ENCODE data around the gene SOD1.

Gene SOD1

DNA sequence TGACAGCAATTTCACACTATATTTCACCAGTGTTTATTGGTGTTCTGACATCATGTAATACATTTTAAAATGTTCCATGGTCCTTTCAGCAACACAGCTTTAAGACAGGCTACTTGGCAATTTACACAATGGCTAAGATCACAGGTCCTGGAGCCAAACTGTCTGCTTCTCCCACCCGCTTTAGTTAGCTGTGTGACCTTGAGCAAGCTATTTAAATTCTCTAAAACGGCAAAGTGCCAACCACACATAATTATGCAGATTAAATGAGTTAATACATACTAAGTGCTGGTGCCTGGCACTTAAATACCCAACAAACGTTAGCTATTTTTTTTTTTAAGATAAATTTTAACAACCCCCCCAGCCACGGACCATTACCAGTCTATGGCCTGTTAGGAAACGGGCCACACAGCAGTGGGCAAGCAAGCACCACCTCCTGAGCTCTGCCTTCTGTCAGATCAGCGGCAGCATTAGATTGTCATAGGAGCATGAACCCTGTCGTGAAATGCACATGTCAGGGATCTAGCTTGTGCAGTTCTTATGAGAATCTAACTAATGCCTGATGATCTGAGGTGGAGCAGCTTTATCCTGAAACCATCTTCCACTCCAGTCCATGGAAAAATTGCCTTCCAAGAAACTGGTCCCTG, 26.9 kb downstream of the SOD1 start:
- no peak for DNase-seq

DNA sequence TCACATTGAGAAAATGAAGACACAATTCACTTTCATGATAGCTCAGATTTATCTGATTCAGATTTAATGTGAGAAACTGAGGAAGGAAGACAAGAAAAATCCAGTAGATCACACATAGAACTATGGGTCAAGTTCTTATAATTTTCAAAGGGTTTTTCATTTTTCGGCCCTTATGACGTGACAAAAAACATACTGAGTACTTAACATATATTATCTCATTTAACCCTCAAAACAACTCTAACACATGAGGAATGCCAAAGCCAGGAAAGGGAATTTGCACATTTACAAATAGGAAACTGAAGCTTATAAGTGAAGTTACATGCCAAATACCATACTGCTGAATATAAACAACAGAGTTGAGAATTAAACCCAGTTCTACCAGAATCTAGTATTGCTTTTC, 27.6 kb downstream of the SOD1 start:
- DNase-seq: no peak

DNA sequence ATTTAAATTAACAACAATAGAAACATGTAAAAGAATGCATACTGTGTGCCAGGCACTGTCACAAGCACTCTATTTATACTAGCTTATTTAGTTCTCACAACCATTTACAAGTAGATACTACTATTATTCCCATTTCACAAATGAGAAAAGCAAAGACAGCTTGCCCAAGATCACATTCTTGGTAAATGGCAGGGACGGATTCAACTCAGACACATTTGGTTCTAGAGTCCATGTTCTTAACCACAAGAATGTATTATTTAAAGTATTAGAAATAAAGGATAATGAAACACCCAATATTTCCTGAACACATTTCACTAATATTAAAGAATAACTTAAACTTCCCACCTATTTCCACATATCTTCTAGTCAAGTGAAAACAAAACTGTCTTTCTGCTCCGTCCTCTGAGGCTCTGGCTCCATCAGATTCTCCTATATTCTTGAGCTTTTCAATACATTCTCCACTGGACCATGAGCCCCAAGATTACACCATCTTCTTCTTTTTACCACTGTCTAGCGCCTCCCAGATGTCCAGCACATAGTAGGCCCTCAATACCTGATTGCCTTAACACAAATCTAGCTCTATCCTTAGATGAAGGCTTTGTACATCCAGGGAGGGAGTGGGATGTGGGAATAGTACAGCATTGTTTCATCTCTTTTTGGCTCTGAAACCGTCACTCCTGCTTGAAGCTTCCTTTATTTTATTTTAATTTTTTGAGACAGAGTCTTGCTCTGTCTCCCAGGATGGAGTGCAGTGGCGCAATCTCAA, 29.3 kb downstream of the SOD1 start:
- DNase-seq: no peak

DNA sequence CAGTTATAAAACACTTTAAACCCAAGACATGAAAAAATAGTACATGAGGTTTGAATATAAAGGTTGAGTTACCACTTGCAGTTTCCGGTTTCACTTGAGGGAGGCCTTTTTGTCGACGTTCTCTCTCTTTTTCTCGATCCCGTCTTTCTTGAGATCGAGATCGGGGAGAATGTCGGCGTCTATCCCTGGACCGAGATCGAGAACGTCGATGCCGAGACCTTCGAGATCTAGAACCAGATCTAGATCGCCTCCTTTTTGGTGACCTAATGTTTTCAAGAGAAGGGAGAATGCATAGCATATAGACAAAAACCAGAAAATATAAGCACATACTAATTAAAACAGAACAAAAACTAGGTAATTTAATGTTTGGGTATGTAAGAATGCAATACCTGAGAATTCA, 33.7 kb downstream of the SOD1 start:
- DNase-seq: no peak

DNA sequence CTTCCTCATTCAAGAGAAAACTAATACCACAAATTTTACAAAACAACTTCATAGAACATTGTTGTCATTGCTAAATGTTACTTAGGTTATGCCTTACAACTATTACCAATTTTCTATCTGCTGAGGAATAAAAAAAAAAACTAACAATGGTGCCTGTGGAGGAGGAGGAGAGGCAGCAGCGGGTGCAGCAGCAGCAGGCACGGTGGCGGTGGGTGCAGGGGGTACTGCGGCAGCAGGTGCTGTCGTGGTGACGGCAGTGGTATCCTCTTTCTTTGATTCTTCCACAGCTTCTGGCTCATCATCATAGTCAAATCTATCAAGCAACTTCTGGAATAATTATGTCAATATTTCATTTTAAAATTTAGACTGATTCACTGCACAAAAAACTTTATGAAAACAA, 36.9 kb downstream of the SOD1 start:
- DNase-seq: no peak

DNA sequence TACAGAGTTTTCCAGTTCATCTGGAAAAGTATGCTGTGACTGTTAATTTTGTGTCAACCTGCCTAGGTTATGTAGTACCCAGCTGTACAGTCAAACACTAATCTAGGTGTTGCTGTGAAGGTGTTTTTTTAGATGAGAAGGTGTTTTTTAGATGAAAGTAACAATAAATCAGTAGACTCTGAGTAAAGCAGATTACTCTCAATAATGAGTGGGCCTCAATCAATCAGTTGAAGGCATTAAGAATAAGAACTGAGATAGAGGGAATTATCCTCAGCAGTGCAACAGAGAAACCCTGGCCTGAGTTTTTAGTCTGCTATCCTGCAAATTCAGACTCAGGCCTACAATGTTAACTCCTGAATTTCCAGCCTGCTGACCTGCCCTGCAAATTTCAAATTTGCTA, 39.0 kb downstream of the SOD1 start:
- DNase-seq: no peak

DNA sequence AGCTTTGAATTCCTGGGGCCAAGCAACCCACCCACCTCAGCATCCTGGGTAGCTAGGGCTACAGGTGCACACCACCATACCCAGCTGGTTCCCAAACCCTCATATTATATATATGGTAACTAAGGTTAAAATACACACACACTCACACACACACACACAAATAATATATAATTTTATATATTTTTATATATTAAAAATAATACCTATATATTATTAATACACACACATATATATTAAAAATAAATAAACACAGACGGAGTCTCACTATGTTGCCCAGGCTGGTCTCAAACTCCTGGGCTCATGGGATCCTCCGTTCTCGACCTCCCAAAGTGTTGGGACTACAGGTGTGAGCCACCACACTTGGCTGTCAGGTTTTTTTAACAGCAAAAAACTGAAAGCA, 40.5 kb downstream of the SOD1 start:
- no peak for DNase-seq

DNA sequence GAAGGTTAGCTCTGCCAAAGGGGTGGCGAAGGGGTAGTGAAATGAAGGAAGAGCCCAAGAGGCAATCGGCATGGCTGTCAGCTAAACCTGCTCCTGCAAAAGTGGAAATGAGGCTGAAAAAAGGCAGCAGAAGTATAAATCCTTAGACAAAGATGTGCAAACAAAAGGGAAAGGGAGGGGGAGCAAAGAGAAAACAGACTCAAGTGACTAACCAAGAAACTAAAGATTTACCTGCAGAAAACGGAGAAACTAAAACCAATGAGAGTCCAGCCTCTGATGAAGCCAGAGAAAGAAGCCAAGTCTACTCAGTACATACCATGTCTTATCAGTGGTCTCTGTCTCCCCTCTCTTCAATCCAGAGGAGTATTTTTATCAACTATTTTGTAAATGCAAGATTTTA, 47.1 kb downstream of the SOD1 start:
- no peak for DNase-seq

DNA sequence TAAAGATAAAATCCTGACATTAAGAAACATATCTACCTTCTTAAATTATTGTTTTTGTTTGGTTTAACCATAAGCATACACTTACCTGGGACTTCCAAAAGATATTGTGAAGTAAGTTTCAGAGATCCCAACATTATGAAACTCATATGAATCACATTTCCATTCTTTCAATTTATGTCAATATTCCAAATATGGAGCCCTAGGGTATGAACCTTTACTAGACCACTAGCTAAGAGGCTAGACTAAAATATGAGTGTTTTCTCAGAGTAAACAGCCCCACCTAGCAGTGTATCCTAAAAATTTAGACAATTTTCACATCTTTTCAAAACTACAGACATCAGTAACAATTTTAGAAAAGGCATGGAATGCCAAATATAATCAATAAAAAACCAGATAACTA, 48.0 kb downstream of the SOD1 start:
- no peak for DNase-seq

DNA sequence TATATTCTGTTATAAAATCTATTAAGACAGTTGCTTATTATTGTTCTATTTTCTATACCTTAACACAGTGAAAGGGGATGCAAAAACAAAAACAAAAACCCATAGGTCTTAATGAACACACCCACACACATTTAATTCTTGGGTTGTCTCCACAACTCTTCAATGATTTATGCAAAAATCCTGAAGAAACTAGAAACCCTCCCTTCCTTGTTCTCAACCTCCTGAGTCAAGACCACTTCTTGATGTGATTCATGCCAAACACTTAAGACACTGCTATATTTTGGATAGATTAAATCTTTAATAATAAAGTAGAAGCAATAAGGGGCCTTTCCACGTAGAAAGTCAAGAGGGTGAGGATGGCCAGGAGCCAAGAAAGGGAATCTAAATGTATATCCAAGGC, 49.0 kb downstream of the SOD1 start:
- DNase-seq: no peak

DNA sequence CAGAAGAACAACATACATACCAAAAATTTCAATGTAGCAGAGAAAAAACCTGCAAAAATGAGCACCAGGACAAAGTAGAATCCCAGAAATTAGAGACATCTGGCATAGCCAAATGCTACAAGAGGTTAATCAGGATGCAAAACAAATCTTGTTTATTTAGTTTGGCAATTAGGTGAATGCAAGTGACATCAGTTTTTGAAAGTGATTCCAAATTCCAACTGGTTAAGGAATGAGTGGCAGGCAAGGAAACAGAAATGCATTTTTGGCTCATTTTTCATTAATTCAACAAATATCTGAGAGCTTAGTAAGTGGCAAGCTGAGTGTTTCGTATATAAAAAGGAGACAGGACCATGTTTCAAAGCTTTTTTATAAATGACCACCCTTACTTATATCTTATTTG, 51.1 kb downstream of the SOD1 start:
- DNase-seq: no peak

DNA sequence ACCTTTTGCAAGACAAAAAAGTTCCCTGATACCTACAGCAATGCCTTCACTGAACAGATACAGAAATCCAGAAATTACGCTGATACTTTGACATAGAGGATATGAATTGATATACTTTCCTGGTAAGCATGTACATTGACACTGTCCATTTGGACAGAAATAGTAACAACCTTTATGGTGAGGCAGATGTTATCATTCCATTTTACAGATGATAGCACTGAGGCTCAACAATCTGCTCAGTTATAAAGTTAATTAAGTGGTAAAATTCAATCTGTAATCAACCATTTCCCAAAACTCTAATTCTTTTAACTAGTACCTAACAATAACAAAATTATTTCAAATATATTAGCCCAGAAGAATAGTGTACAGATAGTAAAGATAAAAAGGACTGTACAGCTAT, 51.8 kb downstream of the SOD1 start:
- DNase-seq: no peak

DNA sequence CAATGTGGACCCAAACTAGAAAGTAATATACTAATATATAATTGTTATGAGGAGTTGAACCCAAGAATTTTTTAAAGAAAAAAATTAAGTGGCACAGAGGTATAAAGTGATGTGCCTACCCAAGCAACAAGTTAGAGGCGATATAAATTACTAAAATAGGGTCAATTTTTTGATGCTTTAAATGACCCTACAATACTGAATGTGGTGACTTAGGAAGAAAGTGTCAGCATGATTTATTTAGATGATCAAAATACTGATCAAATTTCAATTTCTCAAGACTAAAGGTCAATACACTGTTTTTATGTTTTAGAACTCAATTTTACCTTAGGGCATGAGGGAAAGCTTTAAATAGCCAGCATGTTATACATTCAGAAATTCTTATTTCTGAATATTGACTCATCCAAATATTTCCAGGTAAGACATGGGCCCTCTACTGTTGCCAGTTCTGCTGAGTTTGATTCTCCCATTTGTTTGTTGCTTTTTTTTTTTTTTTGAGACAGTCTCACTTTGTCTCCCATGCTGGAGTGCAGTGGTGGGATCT, 52.3 kb downstream of the SOD1 start:
- no peak for DNase-seq

DNA sequence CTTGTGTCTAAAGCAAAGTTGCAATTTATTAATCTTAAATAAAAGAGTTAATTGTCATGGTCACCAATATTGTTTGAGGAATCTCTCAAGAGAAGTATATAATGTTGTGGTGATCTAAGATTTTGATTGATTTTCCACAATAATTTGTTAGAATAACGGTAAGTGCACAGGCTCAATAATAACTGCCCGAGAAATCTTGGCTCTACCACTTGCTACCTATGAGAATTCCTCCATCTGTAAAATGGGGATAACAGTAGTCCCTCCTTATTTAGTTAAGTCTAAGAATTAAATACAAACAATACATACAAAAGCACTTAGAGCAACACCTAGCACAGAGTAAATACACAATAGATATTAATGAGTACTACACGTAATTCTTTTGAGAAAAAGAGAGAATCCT, 53.6 kb downstream of the SOD1 start:
- DNase-seq: no peak

DNA sequence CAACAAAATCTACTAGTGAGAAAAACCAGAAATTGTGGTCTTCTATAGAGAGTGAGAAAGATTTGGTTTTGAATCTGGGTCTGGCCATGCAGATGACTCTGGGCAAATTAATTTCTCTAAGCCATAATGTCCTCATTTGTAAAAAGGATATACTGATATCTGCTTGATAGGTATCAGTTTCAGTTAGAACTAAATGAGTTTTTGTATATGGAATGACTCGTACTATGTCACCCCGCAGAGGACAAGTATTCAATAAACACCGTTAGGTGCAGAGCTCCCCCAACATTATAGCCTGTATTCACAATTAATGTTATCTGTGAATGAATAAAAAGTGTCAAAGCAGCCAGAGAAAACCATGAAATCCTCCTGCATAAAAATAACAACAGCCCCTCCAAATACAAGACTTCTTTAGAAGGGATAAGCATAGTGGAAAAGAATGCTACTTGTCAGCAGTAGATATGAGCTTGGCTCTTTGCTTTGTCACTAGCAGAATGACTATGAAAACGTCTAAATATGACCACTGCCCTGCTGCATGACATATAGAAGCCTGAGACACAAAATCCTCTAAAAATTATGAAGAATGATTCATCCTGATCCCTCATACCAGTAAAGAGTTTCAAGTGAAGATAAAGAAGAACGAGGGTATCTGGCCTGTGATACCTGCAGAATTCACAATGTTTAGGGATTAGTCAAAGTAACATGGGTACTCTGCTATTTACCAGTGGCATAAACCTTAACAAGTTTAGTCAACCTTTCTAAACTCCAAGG, 54.7 kb downstream of the SOD1 start:
- DNase-seq: no peak

DNA sequence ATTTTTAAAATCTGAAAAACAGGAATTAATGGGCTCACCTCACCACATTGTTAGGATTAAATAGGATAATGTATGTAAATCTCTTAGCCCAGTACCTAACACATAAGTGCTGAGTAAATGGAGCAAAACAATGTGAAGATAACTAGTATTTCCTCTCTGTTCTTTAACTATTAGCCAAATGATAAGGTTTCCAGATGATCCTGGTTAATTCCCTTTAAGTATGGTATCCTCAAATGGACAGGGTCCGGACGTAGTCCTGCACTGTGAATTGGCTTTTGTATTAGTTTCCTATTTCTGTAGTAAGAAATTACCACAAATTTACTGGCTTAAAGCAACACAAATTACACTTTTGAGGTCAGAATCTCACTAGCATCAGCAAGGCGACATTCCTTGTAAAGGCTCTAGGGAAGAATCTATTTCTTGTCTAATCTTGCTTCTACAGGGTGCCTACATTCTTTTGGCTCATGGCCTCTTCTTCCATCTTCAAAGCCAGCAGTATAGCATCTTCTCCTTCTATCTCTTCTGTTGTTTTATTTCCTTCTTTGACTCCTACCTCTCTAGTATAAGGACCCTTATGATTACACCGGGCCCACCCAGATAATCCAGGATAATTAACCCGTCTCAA, 55.4 kb downstream of the SOD1 start:
- no peak for DNase-seq

DNA sequence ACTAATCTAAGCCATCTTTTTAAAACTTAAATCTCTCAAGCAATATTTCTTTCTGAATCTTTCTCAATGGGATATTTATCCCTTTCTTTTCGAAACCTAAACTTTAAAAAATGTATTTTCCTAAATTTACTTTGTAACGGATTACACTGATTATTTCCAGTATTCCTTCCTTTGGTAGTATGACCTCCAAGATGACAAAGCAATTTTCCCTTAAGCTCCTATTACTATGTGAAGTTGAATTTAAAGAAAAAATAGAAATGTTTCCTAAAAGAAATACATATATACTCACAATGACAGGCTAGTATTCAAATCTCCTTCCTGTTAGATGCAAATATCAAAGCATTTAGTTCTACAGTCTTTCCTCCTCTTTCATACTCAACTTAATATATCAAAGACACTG, 56.6 kb downstream of the SOD1 start:
- DNase-seq: no peak
